Activated CD8-positive, alpha-beta T cell treated with anti-CD3 and anti-CD28 coated beads for 36 hours (primary cell): ENCODE data around the gene STEAP3. TPM values are rescaled to one million over a fixed set of nuclear protein-coding genes. Genes with fewer than 3 reads are reported as not detected.

Experiments used
- ATAC-seq: fragments of 200-7000 bp; cut with Tn5 transposase; one replicate; pipeline ENCODE4 v1.10.0; 2021; ENCODE audit warnings: mild to moderate bottlenecking, moderate library complexity
- CTCF ChIA-PET: fragments of 350-600 bp; sonication (Branson Sonifier 250); formaldehyde crosslinking; loops from one replicate; lab custom pipeline; 2021; ENCODE audit warnings: antibody characterized with exemption; lab: Charles Lee
- POLR2A ChIA-PET: fragments of 350-600 bp; sonication (Branson Sonifier 250); formaldehyde crosslinking; loops from one replicate; lab custom pipeline; 2021; ENCODE audit warnings: antibody characterized with exemption; lab: Charles Lee
- DNase-seq: peaks from one replicate; pipeline ENCODE4 v3.0.0-alpha.2; 2020
- H3K27ac Mint-ChIP-seq: one replicate; pipeline ENCODE4 v1.8.0; 2021; ENCODE audit warnings: mild to moderate bottlenecking, mixed read lengths
- H3K27me3 Mint-ChIP-seq: one replicate; pipeline ENCODE4 v1.8.0; 2021; ENCODE audit warnings: mixed read lengths
- H3K36me3 Mint-ChIP-seq: one replicate; pipeline ENCODE4 v1.8.0; 2021; ENCODE audit warnings: low read depth, mixed read lengths
- H3K4me1 Mint-ChIP-seq: one replicate; pipeline ENCODE4 v1.8.0; 2021; ENCODE audit warnings: low read depth, mixed read lengths
- H3K4me3 Mint-ChIP-seq: one replicate; pipeline ENCODE4 v1.8.0; 2021; ENCODE audit warnings: mild to moderate bottlenecking, moderate library complexity, mixed read lengths
- H3K9me3 Mint-ChIP-seq: one replicate; pipeline ENCODE4 v1.8.0; 2021; ENCODE audit warnings: mixed read lengths
- intact Hi-C: fragments of 100-400 bp; cut with micrococcal nuclease; formaldehyde crosslinking; loops from one replicate; pipeline ENCODE4 v1.10.0; 2022
- total RNA-seq, 2 experiments: library from RNA; stranded (reverse); gene quantifications; one replicate each; pipeline ENCODE4 v1.2.3, GENCODE V29; 2021
- TF ChIP-seq, protein P1 (sequence below): fragments of 200-600 bp; IDR thresholded peaks from one replicate; pipeline ENCODE4 v1.8.0; 2022; ENCODE audit warnings: antibody characterized with exemption, mild to moderate bottlenecking

Gene STEAP3
- total RNA-seq, 2 experiments from 2014 or later, result 0.18 to 0.34 TPM

DNA sequence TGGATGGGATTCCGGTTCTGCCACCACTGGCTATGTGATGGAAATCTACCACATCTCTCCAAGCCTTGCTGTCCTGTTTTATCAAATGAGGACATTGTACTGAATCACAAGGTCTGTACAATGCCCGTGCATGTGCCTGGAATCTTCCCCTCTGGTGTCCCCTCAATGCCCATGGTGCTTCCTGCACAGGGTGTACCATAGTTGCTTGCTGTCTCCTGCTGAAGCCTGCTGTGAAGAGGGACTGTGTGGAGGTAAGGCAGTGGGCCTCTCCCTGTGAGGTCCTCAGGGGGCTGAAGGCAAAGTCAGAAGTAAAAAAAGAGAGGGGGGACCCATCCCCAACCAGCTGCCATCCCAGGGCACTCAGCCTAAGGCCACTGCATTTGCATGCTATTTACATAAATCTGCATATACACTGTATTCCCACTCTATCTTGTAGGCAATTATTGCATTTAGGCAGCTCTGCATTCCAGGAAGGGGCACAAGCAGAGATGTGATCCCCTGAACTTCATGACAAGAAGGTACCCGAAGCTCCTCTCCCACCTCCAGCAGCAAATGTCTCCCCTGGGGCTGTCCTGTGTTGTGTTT is 9.1 kb upstream of the STEAP3 start:
- no peak for DNase-seq
- Mint-ChIP-seq H3K4me3 (no peak overlapping the region), H3K36me3 (no peaks in the 10 kb centered on the region), H3K27ac (no peak overlapping the region), H3K27me3 (no peaks in the 10 kb centered on the region), H3K4me1 (no peaks in the 10 kb centered on the region), H3K9me3 (no peaks in the 10 kb centered on the region)
- ATAC-seq, result no peak
- POLR2A ChIA-PET, result no interaction called here
- intact Hi-C loops, result no loop called here
- CTCF ChIA-PET, result no interaction called here
- TF ChIP-seq, protein P1, sequence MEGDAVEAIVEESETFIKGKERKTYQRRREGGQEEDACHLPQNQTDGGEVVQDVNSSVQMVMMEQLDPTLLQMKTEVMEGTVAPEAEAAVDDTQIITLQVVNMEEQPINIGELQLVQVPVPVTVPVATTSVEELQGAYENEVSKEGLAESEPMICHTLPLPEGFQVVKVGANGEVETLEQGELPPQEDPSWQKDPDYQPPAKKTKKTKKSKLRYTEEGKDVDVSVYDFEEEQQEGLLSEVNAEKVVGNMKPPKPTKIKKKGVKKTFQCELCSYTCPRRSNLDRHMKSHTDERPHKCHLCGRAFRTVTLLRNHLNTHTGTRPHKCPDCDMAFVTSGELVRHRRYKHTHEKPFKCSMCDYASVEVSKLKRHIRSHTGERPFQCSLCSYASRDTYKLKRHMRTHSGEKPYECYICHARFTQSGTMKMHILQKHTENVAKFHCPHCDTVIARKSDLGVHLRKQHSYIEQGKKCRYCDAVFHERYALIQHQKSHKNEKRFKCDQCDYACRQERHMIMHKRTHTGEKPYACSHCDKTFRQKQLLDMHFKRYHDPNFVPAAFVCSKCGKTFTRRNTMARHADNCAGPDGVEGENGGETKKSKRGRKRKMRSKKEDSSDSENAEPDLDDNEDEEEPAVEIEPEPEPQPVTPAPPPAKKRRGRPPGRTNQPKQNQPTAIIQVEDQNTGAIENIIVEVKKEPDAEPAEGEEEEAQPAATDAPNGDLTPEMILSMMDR, result no peak

DNA sequence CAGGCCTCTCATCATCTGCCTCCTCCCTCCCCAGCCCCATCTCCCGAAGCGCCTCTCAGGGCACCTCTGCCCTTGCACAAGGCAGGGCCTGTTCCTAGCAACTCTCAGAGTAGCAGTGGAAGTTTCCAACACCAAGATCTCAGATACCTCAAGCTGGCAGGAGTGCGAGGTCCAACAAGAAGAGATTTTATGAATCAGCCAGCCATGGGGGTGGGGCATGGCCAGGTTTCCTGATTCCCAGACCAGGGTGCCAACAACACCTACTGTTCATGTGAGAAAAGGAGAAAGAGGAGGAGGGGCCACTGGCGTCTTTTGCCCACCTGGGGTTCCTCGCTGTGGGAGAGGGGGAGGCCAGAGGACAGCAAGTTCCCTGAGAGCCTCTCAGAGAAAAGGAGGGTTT is 6.6 kb upstream of the STEAP3 start:
- Mint-ChIP-seq H3K4me3 (no peak overlapping the region), H3K4me1 (no peaks in the 10 kb centered on the region), H3K36me3 (no peaks in the 10 kb centered on the region), H3K27ac (no peak overlapping the region), H3K9me3 (no peaks in the 10 kb centered on the region), H3K27me3 (peaks cover 10% of the 10 kb centered on the region)
- intact Hi-C loops, result no loop called here
- ATAC-seq, result no peak
- ChIA-PET POLR2A (no interaction called here), CTCF (no interaction called here)
- TF ChIP-seq, protein P1, result no peak
- DNase-seq, result no peak

DNA sequence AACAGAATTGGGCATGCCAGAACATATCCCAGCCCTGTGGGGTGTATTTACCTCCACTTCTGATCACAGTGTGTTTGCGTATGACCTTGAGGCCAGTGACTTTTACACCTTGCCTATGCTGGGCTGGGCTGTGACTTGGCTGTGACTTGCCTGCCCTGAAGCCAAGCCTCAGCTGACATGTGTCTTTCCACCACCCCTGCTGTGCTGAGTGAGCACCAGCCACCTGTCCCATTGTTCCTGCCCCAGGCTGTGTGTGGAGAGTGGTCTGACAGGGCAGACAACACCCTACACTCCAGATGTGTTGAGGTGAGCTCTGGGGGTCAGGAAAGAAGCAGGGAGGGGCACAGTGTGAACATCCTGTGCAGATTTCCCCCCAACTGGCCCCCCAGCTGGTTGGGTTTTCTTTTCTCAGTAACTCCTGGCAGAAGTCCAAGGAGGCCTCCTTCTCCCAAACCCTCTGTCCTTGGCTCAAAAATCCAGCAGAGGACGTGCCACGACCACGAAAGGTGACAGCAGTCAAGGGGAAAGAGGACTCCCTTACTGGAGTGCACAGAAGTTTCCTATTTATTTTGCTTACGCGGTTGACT is 5.1 kb upstream of the STEAP3 start:
- ChIA-PET POLR2A (no interaction called here), CTCF (no interaction called here)
- Mint-ChIP-seq H3K27me3 (peaks cover 20% of the 10 kb centered on the region), H3K4me1 (no peaks in the 10 kb centered on the region), H3K4me3 (no peak overlapping the region), H3K9me3 (no peaks in the 10 kb centered on the region), H3K36me3 (no peaks in the 10 kb centered on the region), H3K27ac (no peak overlapping the region)
- intact Hi-C loops, result no loop called here
- ATAC-seq (no peak), DNase-seq (no peak)
- TF ChIP-seq, protein P1, result no peak

DNA sequence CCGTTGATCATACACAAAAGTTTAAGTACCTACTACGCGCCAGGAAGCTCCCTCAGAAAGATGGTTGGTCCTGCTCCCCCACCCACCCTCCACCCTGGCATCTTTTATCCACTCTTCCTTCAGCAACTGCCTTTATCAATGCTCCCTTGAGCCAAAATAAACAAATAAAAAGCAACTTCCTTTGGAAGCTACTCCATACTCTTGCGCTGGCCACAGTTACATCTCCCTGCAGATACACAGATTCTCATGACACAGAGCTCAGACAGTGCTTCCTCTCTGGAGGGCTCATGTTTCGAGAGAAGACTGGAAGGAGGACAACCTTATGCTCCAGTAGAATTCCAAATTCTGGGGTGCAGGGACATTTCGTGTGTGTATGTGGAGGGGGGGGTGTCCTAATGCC is 3.8 kb upstream of the STEAP3 start:
- Mint-ChIP-seq H3K9me3 (no peaks in the 10 kb centered on the region), H3K36me3 (no peaks in the 10 kb centered on the region), H3K4me3 (no peak overlapping the region), H3K27ac (no peak overlapping the region), H3K4me1 (no peaks in the 10 kb centered on the region), H3K27me3 (peaks cover 22% of the 10 kb centered on the region)
- CTCF ChIA-PET, result no interaction called here
- no peak for DNase-seq
- no peak for ATAC-seq
- TF ChIP-seq, protein P1, result no peak
- intact Hi-C loops, result no loop called here
- POLR2A ChIA-PET, result no interaction called here

DNA sequence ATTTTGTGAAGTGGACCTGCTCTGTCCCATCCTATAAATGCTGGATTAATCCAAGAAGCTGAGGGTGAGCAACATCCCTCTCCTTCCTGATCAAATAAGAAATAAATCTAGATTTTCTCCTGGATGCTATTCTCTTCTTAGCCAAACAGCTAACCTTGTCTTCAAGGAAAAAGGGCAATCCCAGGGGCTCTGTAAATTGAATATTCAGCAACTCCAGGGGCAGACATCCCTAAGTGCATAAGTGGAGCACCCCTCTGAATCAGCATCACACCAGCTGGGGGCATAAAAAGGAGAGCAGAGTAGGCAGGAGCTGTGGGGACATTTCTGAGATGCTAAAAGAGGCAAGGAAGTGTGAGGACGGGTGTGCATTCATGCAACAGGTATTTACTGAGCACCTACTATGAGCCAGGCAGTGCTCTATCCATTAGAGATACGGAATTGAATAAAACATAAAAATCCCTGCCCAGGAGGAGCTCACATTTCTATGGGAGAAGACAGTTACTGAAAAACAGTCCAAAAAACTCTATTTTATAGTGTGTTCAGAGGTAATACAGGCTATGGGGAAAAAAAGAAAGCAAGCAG is 2.8 kb upstream of the STEAP3 start:
- POLR2A ChIA-PET, result no interaction called here

More for the DNA sequence above, 2.8 kb upstream of the STEAP3 start:
- TF ChIP-seq, protein P1, result no peak
- intact Hi-C loops, result no loop called here
- CTCF ChIA-PET, result interaction anchor here (0.8 kb wide), 1 partner anchor 43 kb away, joined by 3 read pairs; no protein-coding TSS in a partner anchor
- DNase-seq (no peak), ATAC-seq (no peak)
- H3K9me3 Mint-ChIP-seq, result no peaks in the 10 kb centered on the region
- no peak overlapping the region for H3K27ac Mint-ChIP-seq
- no peak overlapping the region for H3K4me3 Mint-ChIP-seq
- H3K36me3 Mint-ChIP-seq, result no peaks in the 10 kb centered on the region
- H3K27me3 Mint-ChIP-seq, result peaks cover 27% of the 10 kb centered on the region
- H3K4me1 Mint-ChIP-seq, result no peaks in the 10 kb centered on the region
